ENCODE results near the gene HOXB9. TPM values are rescaled to one million over a fixed set of nuclear protein-coding genes. Genes with fewer than 3 reads are reported as not detected.

HOXB9 gene
- total and polyA plus RNA-seq, 9 of the 15 experiments (the other 6 are each of a cell fraction or from before 2014, with no cell fraction given): 3.1 to 196 (median 77.6) TPM

GRCh38 chr17:48636177-48637018 lies 10.2 kb upstream of the HOXB9 start (continued):
- no peak for TF ChIP-seq RREB1 (CRISPR knock-in tag; IDR thresholded peaks at IDR 0.05)
- TF ChIP-seq RFX7 (CRISPR knock-in tag; IDR thresholded peaks at IDR 0.05): no peak
- no peak for TF ChIP-seq CBX8 (IDR thresholded peaks at IDR 0.05; ENCODE audit: borderline replicate concordance, extremely low read depth, low read depth, low read length, poor library complexity, severe bottlenecking)
- peak; percentile 15; the same call in 1 of the 2 replicates for TF ChIP-seq TEAD4 (IDR thresholded peaks at IDR 0.05; ENCODE audit: low read length)
- no peak for TF ChIP-seq TEAD4 (CRISPR knock-in tag; IDR thresholded peaks at IDR 0.05; ENCODE audit: borderline replicate concordance)
- no peak for TF ChIP-seq SUPT5H (IDR thresholded peaks at IDR 0.05)
- no peak for TF ChIP-seq TAF1 (IDR thresholded peaks at IDR 0.05; ENCODE audit: control insufficient read depth, extremely low read depth, insufficient read depth, low read length, severe bottlenecking)
- TF ChIP-seq GTF2F1 (IDR thresholded peaks at IDR 0.05; ENCODE audit: low read depth, low read length): no peak
- TF ChIP-seq IRF9 (tag; IDR thresholded peaks at IDR 0.05): no peak
- TF ChIP-seq JUND (IDR thresholded peaks at IDR 0.05; ENCODE audit: borderline replicate concordance, low read depth, low read length): peak; percentile 64
- TF ChIP-seq JUND (tag; IDR thresholded peaks at IDR 0.05; ENCODE audit: borderline replicate concordance, low read depth, low read length): peak; percentile 26; the same call in 1 of the 3 replicates
- 0 out of 2 replicates have a peak, but pooled peaks have one; percentile 53 for TF ChIP-seq MYC (IDR thresholded peaks at IDR 0.05; ENCODE audit: low read depth, low read length)
- no peak for TF ChIP-seq MYC (CRISPR knock-in tag; IDR thresholded peaks at IDR 0.05; ENCODE audit: borderline replicate concordance, low read depth)
- TF ChIP-seq POLR2G (IDR thresholded peaks at IDR 0.05; ENCODE audit: low read depth, low read length): peak; percentile 73
- TF ChIP-seq CREB3L1 (IDR thresholded peaks at IDR 0.05; ENCODE audit: borderline replicate concordance, low read depth): 0 out of 2 replicates have a peak, but pooled peaks have one; percentile 34
- peak; percentile 79 for TF ChIP-seq TFAP4 (CRISPR knock-in tag; IDR thresholded peaks at IDR 0.05; ENCODE audit: borderline replicate concordance)
- no peak for TF ChIP-seq RBM15 (IDR thresholded peaks at IDR 0.05; ENCODE audit: insufficient read depth, low read length)

Data from K562 (cell line).